ENCODE measurements around the gene PTPRG.

PTPRG gene

GRCh38 chr3:61743067-61743466, 181.7 kb downstream of the PTPRG start:
- no peak for TF ChIP-seq POLR2AphosphoS5 (IDR thresholded peaks at IDR 0.05; ENCODE audit: low read depth, low read length)
- no peak for TF ChIP-seq FOXP2 (optimal IDR thresholded peaks at IDR 0.05; ENCODE audit: borderline replicate concordance, extremely low read depth, extremely low read length, insufficient read depth)
- no peak for TF ChIP-seq SIN3A (IDR thresholded peaks at IDR 0.05; ENCODE audit: borderline replicate concordance, insufficient read depth, low read length)
- TF ChIP-seq REST (IDR thresholded peaks at IDR 0.05; ENCODE audit: insufficient read depth in 1 of 2, low read depth in 2 of 2, low read length in 2 of 2), result no peak
- TF ChIP-seq TAF1 (IDR thresholded peaks at IDR 0.05; ENCODE audit: borderline replicate concordance, insufficient read depth, low read length), result no peak

- TF ChIP-seq FOXP2 (optimal IDR thresholded peaks at IDR 0.05; ENCODE audit: borderline replicate concordance, extremely low read depth, extremely low read length, insufficient read depth), result no peak
- TF ChIP-seq SIN3A (IDR thresholded peaks at IDR 0.05; ENCODE audit: borderline replicate concordance, insufficient read depth, low read length), result no peak
- no peak for TF ChIP-seq POLR2AphosphoS5 (IDR thresholded peaks at IDR 0.05; ENCODE audit: low read depth, low read length)
- no peak for TF ChIP-seq TAF1 (IDR thresholded peaks at IDR 0.05; ENCODE audit: borderline replicate concordance, insufficient read depth, low read length)
- TF ChIP-seq REST (IDR thresholded peaks at IDR 0.05; ENCODE audit: insufficient read depth in 1 of 2, low read depth in 2 of 2, low read length in 2 of 2), result no peak
Measured at GRCh38 chr3:61743686-61744242, 182.4 kb downstream of the PTPRG start.

- TF ChIP-seq TAF1 (IDR thresholded peaks at IDR 0.05; ENCODE audit: borderline replicate concordance, insufficient read depth, low read length) (no peak), FOXP2 (optimal IDR thresholded peaks at IDR 0.05; ENCODE audit: borderline replicate concordance, extremely low read depth, extremely low read length, insufficient read depth) (no peak), REST (IDR thresholded peaks at IDR 0.05; ENCODE audit: insufficient read depth in 1 of 2, low read depth in 2 of 2, low read length in 2 of 2) (no peak), SIN3A (IDR thresholded peaks at IDR 0.05; ENCODE audit: borderline replicate concordance, insufficient read depth, low read length) (no peak), POLR2AphosphoS5 (IDR thresholded peaks at IDR 0.05; ENCODE audit: low read depth, low read length) (no peak)
Measured at GRCh38 chr3:61748288-61748687, 186.9 kb downstream of the PTPRG start.

GRCh38 chr3:61750766-61751165, 189.4 kb downstream of the PTPRG start:
- no peak for TF ChIP-seq SIN3A (IDR thresholded peaks at IDR 0.05; ENCODE audit: borderline replicate concordance, insufficient read depth, low read length)
- no peak for TF ChIP-seq TAF1 (IDR thresholded peaks at IDR 0.05; ENCODE audit: borderline replicate concordance, insufficient read depth, low read length)
- no peak for TF ChIP-seq POLR2AphosphoS5 (IDR thresholded peaks at IDR 0.05; ENCODE audit: low read depth, low read length)
- TF ChIP-seq REST (IDR thresholded peaks at IDR 0.05; ENCODE audit: insufficient read depth in 1 of 2, low read depth in 2 of 2, low read length in 2 of 2), result no peak
- no peak for TF ChIP-seq FOXP2 (optimal IDR thresholded peaks at IDR 0.05; ENCODE audit: borderline replicate concordance, extremely low read depth, extremely low read length, insufficient read depth)

Data from PFSK-1 (cell line).